Measurements from ENCODE around the gene PYDC2. TPM values are rescaled to one million over a fixed set of nuclear protein-coding genes. Genes with fewer than 3 reads are reported as not detected.

Gene PYDC2
- total and polyA plus RNA-seq, 2 of the 8 experiments (the other 6 are each of a cell fraction or from before 2014, with no cell fraction given): not detected

DNA sequence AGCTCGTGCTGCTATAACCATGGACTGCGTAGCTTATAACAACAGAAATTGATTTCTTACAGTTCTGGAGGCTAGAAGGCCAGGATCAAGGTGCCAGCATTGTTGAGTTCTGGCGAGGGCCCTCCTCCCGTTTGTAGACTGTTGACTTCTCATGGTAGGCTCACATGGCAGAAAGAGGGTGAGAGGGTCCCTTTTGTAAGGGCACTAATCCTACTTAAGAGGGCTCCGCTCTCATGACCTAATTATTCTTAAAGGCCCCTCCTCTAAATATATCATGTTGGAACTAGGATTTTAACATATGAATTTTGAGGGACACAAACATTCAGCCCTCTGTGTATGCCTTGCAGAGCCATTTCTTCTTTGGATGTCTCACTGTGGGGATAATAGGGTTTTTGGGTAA lies 28.8 kb upstream of the PYDC2 start:
- Histone ChIP-seq H4K91ac (replicated peaks; ENCODE audit: insufficient read length, low read length) (no peak overlapping the region), H3K23me2 (ENCODE audit: low read depth, low read length) (no peaks in the 10 kb centered on the region), H4K5ac (ENCODE audit: insufficient read length, low read depth, low read length) (no peak overlapping the region), H2BK12ac (ENCODE audit: low read depth, low read length) (no peak overlapping the region), H3K4me3 (ENCODE audit: extremely low read depth in 1 of 4, insufficient read depth in 2 of 4, low read depth in 3 of 4, low read length in 4 of 4) (no peak overlapping the region), H3K4ac (replicated peaks; ENCODE audit: insufficient read length, low read depth, low read length) (no peak overlapping the region), H3K27me3 (replicated peaks in 1 of 4; ENCODE audit: control insufficient read depth in 3 of 4, extremely low read depth in 1 of 4, insufficient read depth in 3 of 4, low read length in 3 of 4) (no peaks in the 10 kb centered on the region), H3K18ac (ENCODE audit: extremely low read depth, low read length) (no peak overlapping the region), H3K9me3 (ENCODE audit: insufficient read depth in 2 of 2, low read depth in 1 of 2, low read length in 1 of 2) (peaks cover 0 to 3% of the 10 kb centered on the region in 2 experiments; a peak in 1 of 4 replicates), H4K8ac (ENCODE audit: extremely low read depth, insufficient read depth, low read length) (no peak overlapping the region), H3K27ac (ENCODE audit: low read depth, low read length) (no peak overlapping the region), H3K36me3 (ENCODE audit: control insufficient read depth in 2 of 4, insufficient read depth in 4 of 4, low read length in 3 of 4) (no peaks in the 10 kb centered on the region), H3K4me1 (replicated peaks in 1 of 4; ENCODE audit: control insufficient read depth in 3 of 4, insufficient read depth in 4 of 4, low read length in 3 of 4) (no peaks in the 10 kb centered on the region), H2BK15ac (ENCODE audit: low read length) (no peak overlapping the region), H2AFZ (ENCODE audit: low read length) (no peak overlapping the region), H2BK5ac (ENCODE audit: low read depth, low read length) (no peak overlapping the region), H3K9ac (replicated peaks in 1 of 4; ENCODE audit: extremely low read depth in 1 of 4, low read depth in 3 of 4, low read length in 3 of 4) (no peak overlapping the region), H3K14ac (ENCODE audit: insufficient read length) (no peak overlapping the region), H3K79me2 (ENCODE audit: control insufficient read depth in 1 of 2, insufficient read depth in 2 of 2, low read length in 2 of 2) (no peaks in the 10 kb centered on the region), H4K20me1 (replicated peaks in 1 of 2; ENCODE audit: control insufficient read depth in 1 of 2, insufficient read depth in 2 of 2, low read length in 2 of 2) (no peaks in the 10 kb centered on the region), H2BK20ac (ENCODE audit: low read length) (no peak overlapping the region), H3K23ac (ENCODE audit: insufficient read length) (no peak overlapping the region), H2AK5ac (ENCODE audit: low read depth, low read length) (no peak overlapping the region), H3K4me2 (ENCODE audit: insufficient read depth in 1 of 2, low read depth in 2 of 2, low read length in 2 of 2) (no peak overlapping the region), H3K56ac (replicated peaks; ENCODE audit: insufficient read length, low read depth, low read length) (no peak overlapping the region), H3K79me1 (ENCODE audit: low read depth, low read length) (no peaks in the 10 kb centered on the region), H2BK120ac (replicated peaks; ENCODE audit: low read depth, low read length) (no peak overlapping the region)
- FAIRE-seq (no peak), DNase-seq (ENCODE audit: low read depth in 1 of 2, low spot score in 2 of 2) (no peak)
- CTCF ChIA-PET (ENCODE audit: partially characterized antibody): interaction anchor here (0.6 to 0.8 kb wide), 3 partner anchors 16 to 1013 kb away, joined by 3 to 4 read pairs (median 3); no protein-coding TSS in a partner anchor
- 92% methylated on average over 5 of the region's 5 CpGs; no CpG with 5 or more reads in 1 of the 2 experiments for WGBS, 2 experiments (ENCODE audit: extremely low coverage in 1 of 2, insufficient coverage in 1 of 2, insufficient read length in 1 of 2, insufficient replicate concordance in 2 of 2, low coverage in 1 of 2, low lambda C conversion rate in 2 of 2, missing lambda C conversion rate in 1 of 2)
- POLR2A ChIA-PET (ENCODE audit: partially characterized antibody): no interaction called here
- no peak for TF ChIP-seq ASH2L (IDR thresholded peaks at IDR 0.05; ENCODE audit: low read length)
- no peak for TF ChIP-seq BACH1 (IDR thresholded peaks at IDR 0.05; ENCODE audit: low read length)
- no peak for TF ChIP-seq HDAC2 (IDR thresholded peaks at IDR 0.05; ENCODE audit: borderline replicate concordance in 1 of 2, low read depth in 2 of 2, low read length in 2 of 2)
- TF ChIP-seq BRCA1 (IDR thresholded peaks at IDR 0.05; ENCODE audit: low read depth, low read length): no peak
- no peak for TF ChIP-seq YY1 (IDR thresholded peaks at IDR 0.05; ENCODE audit: low read depth, low read length)
- TF ChIP-seq SP2 (IDR thresholded peaks at IDR 0.05; ENCODE audit: low read length): no peak
- TF ChIP-seq, protein P1, sequence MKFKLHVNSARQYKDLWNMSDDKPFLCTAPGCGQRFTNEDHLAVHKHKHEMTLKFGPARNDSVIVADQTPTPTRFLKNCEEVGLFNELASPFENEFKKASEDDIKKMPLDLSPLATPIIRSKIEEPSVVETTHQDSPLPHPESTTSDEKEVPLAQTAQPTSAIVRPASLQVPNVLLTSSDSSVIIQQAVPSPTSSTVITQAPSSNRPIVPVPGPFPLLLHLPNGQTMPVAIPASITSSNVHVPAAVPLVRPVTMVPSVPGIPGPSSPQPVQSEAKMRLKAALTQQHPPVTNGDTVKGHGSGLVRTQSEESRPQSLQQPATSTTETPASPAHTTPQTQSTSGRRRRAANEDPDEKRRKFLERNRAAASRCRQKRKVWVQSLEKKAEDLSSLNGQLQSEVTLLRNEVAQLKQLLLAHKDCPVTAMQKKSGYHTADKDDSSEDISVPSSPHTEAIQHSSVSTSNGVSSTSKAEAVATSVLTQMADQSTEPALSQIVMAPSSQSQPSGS (IDR thresholded peaks at IDR 0.05; ENCODE audit: low read length): no peak
- no peak for TF ChIP-seq CEBPB (IDR thresholded peaks at IDR 0.05; ENCODE audit: low read depth, low read length)
- TF ChIP-seq RAD21 (IDR thresholded peaks at IDR 0.05 in 1 of 2, conservative IDR thresholded peaks at IDR 0.05 in 1 of 2; ENCODE audit: low read depth in 2 of 2, low read length in 2 of 2): no peak
- no peak for TF ChIP-seq NRF1 (IDR thresholded peaks at IDR 0.05; ENCODE audit: low read depth, low read length)
- TF ChIP-seq SP4 (IDR thresholded peaks at IDR 0.05; ENCODE audit: low read length): no peak

Measured in H1 (cell line).